Nephron (organoid): ENCODE results near the gene HOXD12.
A peak's percentile ranks its signal among the peaks of the same experiment; 100 is the strongest.

Source experiments
- H3K27ac Mint-ChIP-seq, 3 experiments: 2 replicates each; pipeline ENCODE4 v1.8.0; 2020; ENCODE audit warnings: mixed read lengths in 3 of 3, mild to moderate bottlenecking in 2 of 3, moderate library complexity in 1 of 3
- H3K27me3 Mint-ChIP-seq: 2 replicates; pipeline ENCODE4 v1.8.0; 2021; ENCODE audit warnings: low read depth, mild to moderate bottlenecking, moderate library complexity, mixed read lengths
- H3K36me3 Mint-ChIP-seq: 2 replicates; pipeline ENCODE4 v1.8.0; 2020; ENCODE audit warnings: low read depth, mixed read lengths
- H3K4me1 Mint-ChIP-seq: 2 replicates; pipeline ENCODE4 v1.8.0; 2020; ENCODE audit warnings: mixed read lengths
- H3K4me3 Mint-ChIP-seq, 3 experiments: 2 replicates each; pipeline ENCODE4 v1.8.0; 2020; ENCODE audit warnings: mild to moderate bottlenecking in 3 of 3, mixed read lengths in 3 of 3, moderate library complexity in 2 of 3
- H3K9me3 Mint-ChIP-seq: 2 replicates; pipeline ENCODE4 v1.8.0; 2020; ENCODE audit warnings: mixed read lengths
- TF ChIP-seq, protein P1 (sequence below), 3 experiments: fragments of 200-600 bp; sonication (generic); IDR thresholded peaks; one replicate each; pipeline ENCODE4 v1.5.0; 2021; ENCODE audit warnings: antibody characterized with exemption in 3 of 3; ENCODE audit not compliant: unreplicated experiment in 3 of 3

The HOXD12 gene

GRCh38 chr2:176082824-176083751 lies 16.5 kb upstream of the HOXD12 start:
- H3K4me3 Mint-ChIP-seq = peak overlapping the region in 2 of 3 experiments; percentile 36 to 50
- peaks cover 44% of the 10 kb centered on the region for H3K4me1 Mint-ChIP-seq
- TF ChIP-seq, protein P1, sequence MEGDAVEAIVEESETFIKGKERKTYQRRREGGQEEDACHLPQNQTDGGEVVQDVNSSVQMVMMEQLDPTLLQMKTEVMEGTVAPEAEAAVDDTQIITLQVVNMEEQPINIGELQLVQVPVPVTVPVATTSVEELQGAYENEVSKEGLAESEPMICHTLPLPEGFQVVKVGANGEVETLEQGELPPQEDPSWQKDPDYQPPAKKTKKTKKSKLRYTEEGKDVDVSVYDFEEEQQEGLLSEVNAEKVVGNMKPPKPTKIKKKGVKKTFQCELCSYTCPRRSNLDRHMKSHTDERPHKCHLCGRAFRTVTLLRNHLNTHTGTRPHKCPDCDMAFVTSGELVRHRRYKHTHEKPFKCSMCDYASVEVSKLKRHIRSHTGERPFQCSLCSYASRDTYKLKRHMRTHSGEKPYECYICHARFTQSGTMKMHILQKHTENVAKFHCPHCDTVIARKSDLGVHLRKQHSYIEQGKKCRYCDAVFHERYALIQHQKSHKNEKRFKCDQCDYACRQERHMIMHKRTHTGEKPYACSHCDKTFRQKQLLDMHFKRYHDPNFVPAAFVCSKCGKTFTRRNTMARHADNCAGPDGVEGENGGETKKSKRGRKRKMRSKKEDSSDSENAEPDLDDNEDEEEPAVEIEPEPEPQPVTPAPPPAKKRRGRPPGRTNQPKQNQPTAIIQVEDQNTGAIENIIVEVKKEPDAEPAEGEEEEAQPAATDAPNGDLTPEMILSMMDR (IDR thresholded peaks at IDR 0.05; ENCODE audit: unreplicated experiment in 3 of 3) = no peak
- peaks cover 100% of the 10 kb centered on the region for H3K27me3 Mint-ChIP-seq
- H3K36me3 Mint-ChIP-seq = no peaks in the 10 kb centered on the region
- H3K9me3 Mint-ChIP-seq = peaks cover 6% of the 10 kb centered on the region
- no peak overlapping the region for H3K27ac Mint-ChIP-seq

DNA sequence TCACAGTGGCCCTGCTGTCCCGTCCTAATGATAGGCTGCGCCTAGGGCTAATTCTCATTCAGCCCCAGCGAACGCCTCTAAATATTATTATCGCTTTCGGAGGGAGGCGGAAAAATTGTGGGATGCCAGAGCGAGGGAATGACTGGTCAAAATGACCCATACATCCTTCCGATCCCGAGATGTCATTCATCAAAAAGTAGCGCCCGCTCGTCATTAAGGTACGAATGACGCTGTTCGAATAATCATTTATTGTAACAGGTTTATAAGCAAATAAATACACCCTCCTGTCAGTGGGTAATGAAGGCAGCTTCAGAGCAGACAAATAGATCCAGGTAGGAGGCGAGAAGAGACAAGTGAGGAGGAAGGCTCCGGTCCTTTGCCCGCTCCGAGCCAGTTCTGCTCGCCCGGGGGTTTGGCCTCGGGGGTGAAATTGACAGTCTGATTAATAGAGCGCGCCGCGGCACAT lies 15.8 kb upstream of the HOXD12 start, which contains the start of gene EVX2:
EVX2 (minus strand) TSS at position 167 of the 466 bp plus-strand sequence. CDS start 186 bp downstream, outside the sequence.
- peak within 1 kb of the TSS in 2 of 3 experiments; percentile 50 for H3K4me3 Mint-ChIP-seq
- TF ChIP-seq, protein P1 (IDR thresholded peaks at IDR 0.05; ENCODE audit: unreplicated experiment in 3 of 3) = no peak

GRCh38 chr2:176084611-176085119 lies 14.9 kb upstream of the HOXD12 start:
- TF ChIP-seq, protein P1 (IDR thresholded peaks at IDR 0.05; ENCODE audit: unreplicated experiment in 3 of 3) = no peak
- Mint-ChIP-seq H3K9me3 (peaks cover 6% of the 10 kb centered on the region), H3K36me3 (no peaks in the 10 kb centered on the region), H3K4me1 (peaks cover 37% of the 10 kb centered on the region), H3K4me3 (peak overlapping the region in 2 of 3 experiments; percentile 40 to 50), H3K27me3 (peaks cover 100% of the 10 kb centered on the region), H3K27ac (no peak overlapping the region)

More for the DNA sequence above, 15.8 kb upstream of the HOXD12 start, which contains the start of gene EVX2:
- H3K27ac Mint-ChIP-seq = no peak within 1 kb of the TSS
- H3K4me1 Mint-ChIP-seq = peaks cover 45% of the 10 kb centered on the region
- H3K36me3 Mint-ChIP-seq = no peaks in the 10 kb centered on the region
- peaks cover 100% of the 10 kb centered on the region for H3K27me3 Mint-ChIP-seq
- peaks cover 6% of the 10 kb centered on the region for H3K9me3 Mint-ChIP-seq

- peaks cover 100% of the 10 kb centered on the region for H3K27me3 Mint-ChIP-seq
- no peak overlapping the region for H3K4me3 Mint-ChIP-seq
- peaks cover 6% of the 10 kb centered on the region for H3K9me3 Mint-ChIP-seq
- H3K4me1 Mint-ChIP-seq = peaks cover 37% of the 10 kb centered on the region
- no peaks in the 10 kb centered on the region for H3K36me3 Mint-ChIP-seq
- TF ChIP-seq, protein P1 (IDR thresholded peaks at IDR 0.05; ENCODE audit: unreplicated experiment in 3 of 3) = no peak
- H3K27ac Mint-ChIP-seq = no peak overlapping the region
Observed at GRCh38 chr2:176085120-176085788, 14.3 kb upstream of the HOXD12 start.

- Mint-ChIP-seq H3K27ac (no peak overlapping the region), H3K9me3 (peaks cover 4% of the 10 kb centered on the region), H3K4me3 (peak overlapping the region; percentile 17 to 43 (median 25)), H3K36me3 (no peaks in the 10 kb centered on the region), H3K27me3 (peaks cover 100% of the 10 kb centered on the region), H3K4me1 (peaks cover 34% of the 10 kb centered on the region)
- TF ChIP-seq, protein P1 (IDR thresholded peaks at IDR 0.05; ENCODE audit: unreplicated experiment in 3 of 3) = peak; percentile 62 to 68 (median 64)
Observed at GRCh38 chr2:176085861-176086771, 13.5 kb upstream of the HOXD12 start.
